HepG2 (cell line): ENCODE results near the gene OR6C75. TPM values are rescaled to one million over a fixed set of nuclear protein-coding genes. Genes with fewer than 3 reads are reported as not detected.

ENCODE experiments used
- ATAC-seq: fragments of 200-7000 bp; cut with Tn5 transposase; 3 replicates; pipeline ENCODE4 v1.9.1; 2020; ENCODE audit warnings: mild to moderate bottlenecking, moderate library complexity
- BruUV-seq: library from RNA; stranded (reverse); fragments of 400-500 nt; replicated peaks from 2 replicates; lab custom pipeline; 2021; lab: Mats Ljungman, UMichigan
- CTCF ChIA-PET: fragments of 300-600 bp; formaldehyde crosslinking; extraction: SDS; loops from one replicate; lab custom pipeline; 2021; ENCODE audit warnings: low total read pairs, inconsistent platforms, low intra/inter-chr PET ratio; lab: Yijun Ruan, JAX
- POLR2A ChIA-PET: fragments of 350-600 bp; sonication (Branson Sonifier 250); formaldehyde crosslinking; loops from one replicate; lab custom pipeline; 2020; ENCODE audit warnings: antibody characterized with exemption, inconsistent platforms; lab: Yijun Ruan, JAX
- DNase-seq: peaks from one replicate; pipeline ENCODE4 v3.0.0-alpha.2; 2015; ENCODE audit warnings: low spot score
- FAIRE-seq: peaks from 3 replicates; lab custom pipeline; 2011; peaks lifted over from hg19 to GRCh38; lab: Jason Lieb, UNC
- H2AFZ ChIP-seq: one replicate; pipeline ENCODE4 v1.6.1; 2011; ENCODE audit warnings: low read length, inconsistent platforms
- H3K27ac ChIP-seq: fragments of 300-600 bp; 3 replicates; pipeline ENCODE4 v1.8.0; 2011; ENCODE audit warnings: mixed run types, mild to moderate bottlenecking, mixed read lengths, low read length, inconsistent platforms; ENCODE audit not compliant: insufficient read depth; ENCODE audit errors: extremely low read length
- H3K27me3 ChIP-seq, 2 experiments: fragments of 200-600 bp in 1 of 2; 2 replicates in 1 of 2; 3 replicates in 1 of 2; pipeline versions ENCODE4 v1.6.0 to v1.8.0; 2011; ENCODE audit warnings: low read length in 2 of 2, mild to moderate bottlenecking in 2 of 2, moderate library complexity in 2 of 2, inconsistent platforms in 1 of 2; ENCODE audit not compliant: insufficient read depth in 2 of 2, control insufficient read depth in 1 of 2
- H3K36me3 ChIP-seq, 2 experiments: fragments of 200-600 bp in 1 of 2; replicated peaks in 1 of 2; 2 replicates in 1 of 2; 3 replicates in 1 of 2; pipeline versions ENCODE4 v1.5.1 to v1.8.0; 2011; ENCODE audit warnings: low read length in 2 of 2, inconsistent platforms in 1 of 2; ENCODE audit not compliant: insufficient read depth in 2 of 2, control insufficient read depth in 1 of 2
- H3K4me1 ChIP-seq: 2 replicates; pipeline ENCODE4 v1.5.1; 2012; ENCODE audit warnings: low read length, inconsistent platforms; ENCODE audit not compliant: insufficient read depth
- H3K4me2 ChIP-seq: 2 replicates; pipeline ENCODE4 v1.6.0; 2011; ENCODE audit warnings: low read depth, low read length, inconsistent platforms
- H3K4me3 ChIP-seq, 3 experiments: fragments of 200-600 bp in 1 of 3; sonication (generic), shearing (Covaris generic) in 1 of 3; replicated peaks in 1 of 3; 2 replicates each; pipeline ENCODE4 v1.5.1; 2011 to 2016; ENCODE audit warnings: low read length in 3 of 3, inconsistent platforms in 2 of 3, low read depth in 2 of 3, mild to moderate bottlenecking in 2 of 3, control low read depth in 1 of 3, mixed read lengths in 1 of 3; ENCODE audit not compliant: insufficient read depth in 1 of 3
- H3K79me2 ChIP-seq: one replicate; pipeline ENCODE4 v1.6.1; 2011; ENCODE audit warnings: low read length, inconsistent platforms; ENCODE audit not compliant: insufficient read depth
- H3K9ac ChIP-seq: 2 replicates; pipeline ENCODE4 v1.6.0; 2011; ENCODE audit warnings: mild to moderate bottlenecking, low read depth, low read length, inconsistent platforms; ENCODE audit not compliant: insufficient read depth
- H3K9me3 ChIP-seq: 2 replicates; pipeline ENCODE4 v1.5.1; 2012; ENCODE audit warnings: mild to moderate bottlenecking, low read length
- H4K20me1 ChIP-seq: 2 replicates; pipeline ENCODE4 v1.6.0; 2011; ENCODE audit warnings: inconsistent platforms, mild to moderate bottlenecking, low read length, moderate library complexity; ENCODE audit not compliant: insufficient read depth
- MLLT10 ChIP-seq: sonication (generic); formaldehyde crosslinking; IDR thresholded peaks from 2 replicates; pipeline ENCODE4 v1.4.0; 2020; ENCODE audit warnings: missing genetic modification reagents
- PREB ChIP-seq: sonication (generic); formaldehyde crosslinking; IDR thresholded peaks from 2 replicates; pipeline ENCODE4 v1.4.0; 2020; ENCODE audit warnings: missing genetic modification reagents
- SRSF9 ChIP-seq: fragments of 200-400 bp; formaldehyde crosslinking; IDR thresholded peaks from 2 replicates; pipeline ENCODE4 v1.6.1; 2018; ENCODE audit warnings: borderline replicate concordance, mild to moderate bottlenecking, low read depth, low read length; ENCODE audit not compliant: insufficient read depth, poor library complexity, severe bottlenecking
- ZNF550 ChIP-seq: sonication (generic); formaldehyde crosslinking; IDR thresholded peaks from 2 replicates; pipeline ENCODE4 v1.4.0; 2020; ENCODE audit warnings: mild to moderate bottlenecking, missing genetic modification reagents, borderline replicate concordance
- ZNF644 ChIP-seq: IDR thresholded peaks from 2 replicates; pipeline ENCODE4 v1.6.1; 2016; ENCODE audit warnings: low read depth
- ZNF781 ChIP-seq: sonication (generic); formaldehyde crosslinking; IDR thresholded peaks from 2 replicates; pipeline ENCODE4 v1.5.1; 2020; ENCODE audit warnings: borderline replicate concordance, mild to moderate bottlenecking, missing genetic modification reagents; ENCODE audit errors: not compliant biosample characterization
- WGBS: methylation state at CpG from one replicate; pipeline ENCODE4 v1.1.6; 2017; ENCODE audit warnings: low lambda C conversion rate; 5-methylcytosine and 5-hydroxymethylcytosine counted together
- in situ Hi-C: cut with HindIII; loops from 2 replicates; pipeline ENCODE4 v1.10.0; 2017; ENCODE audit warnings: low pct_unique_long_range_greater_than_20kb; ENCODE audit not compliant: extremely low pct_ligation_motif_present
- intact Hi-C: fragments of 100-400 bp; cut with micrococcal nuclease; formaldehyde crosslinking; loops from one replicate; pipeline ENCODE4 v1.10.0; 2022; ENCODE audit not compliant: unreplicated experiment
- polyA plus RNA-seq, 8 experiments: library from polyadenylated mRNA; depleted of rRNA in 3 of 8; stranded (reverse) in 7 of 8; unstranded in 1 of 8; fragments of >200 nt; fragmentation: Illumina TruSeq in 4 of 8; extraction: Trizol in 4 of 8; gene quantifications; 2 replicates each; pipeline versions ENCODE4 v1.2.1 to v1.2.3, GENCODE V29; 2011 to 2016; ENCODE audit warnings: low read depth in 4 of 8, missing spikeins in 1 of 8, mixed read lengths in 1 of 8; ENCODE audit not compliant: insufficient read depth in 1 of 8
- total RNA-seq, 5 experiments: library from RNA; depleted of rRNA; stranded (reverse); fragments of >200 nt; fragmentation: Illumina TruSeq; extraction: Trizol; gene quantifications; 2 replicates each; pipeline ENCODE4 v1.2.3, GENCODE V29; 2016; ENCODE audit warnings: low read depth in 1 of 5
- TF ChIP-seq, protein P1 (sequence below): sonication (generic); formaldehyde crosslinking; IDR thresholded peaks from 2 replicates; pipeline ENCODE4 v1.9.0; 2021; ENCODE audit warnings: mild to moderate bottlenecking, missing genetic modification reagents
- TF ChIP-seq, protein P2 (sequence below): sonication (generic); formaldehyde crosslinking; IDR thresholded peaks from 2 replicates; pipeline ENCODE4 v1.8.0; 2022; ENCODE audit warnings: mild to moderate bottlenecking, missing genetic modification reagents, moderate library complexity

The OR6C75 gene
- total and polyA plus RNA-seq, 2 of the 13 experiments (the other 11 are each of a cell fraction or from before 2014, with no cell fraction given): not detected

DNA sequence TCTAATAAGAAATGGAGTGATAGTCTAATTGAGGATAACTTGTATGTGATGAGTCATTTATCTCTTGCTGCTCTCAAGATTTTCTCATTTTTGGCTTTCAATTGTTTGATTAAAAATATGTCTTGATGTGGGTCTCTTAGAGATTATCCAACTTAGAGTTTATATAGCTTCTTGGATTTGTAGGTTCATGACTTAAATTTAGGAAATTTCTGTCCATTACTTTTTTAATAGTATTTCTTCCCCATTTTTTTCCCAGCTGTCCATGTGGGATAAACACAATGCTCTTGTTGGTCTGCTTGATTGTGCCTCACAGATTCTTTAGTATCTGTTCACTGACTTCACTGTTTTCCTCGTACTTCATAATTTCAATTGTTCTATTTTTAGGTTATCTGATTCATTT, 45.1 kb downstream of the OR6C75 start:
- no peak for FAIRE-seq
- POLR2A ChIA-PET: no interaction called here

More for the DNA sequence above, 45.1 kb downstream of the OR6C75 start:
- ATAC-seq: no peak
- 0% methylated on average over 1 of the region's 1 CpG for WGBS
- H3K9me3 ChIP-seq: no peaks in the 10 kb centered on the region
- TF ChIP-seq, protein P1, sequence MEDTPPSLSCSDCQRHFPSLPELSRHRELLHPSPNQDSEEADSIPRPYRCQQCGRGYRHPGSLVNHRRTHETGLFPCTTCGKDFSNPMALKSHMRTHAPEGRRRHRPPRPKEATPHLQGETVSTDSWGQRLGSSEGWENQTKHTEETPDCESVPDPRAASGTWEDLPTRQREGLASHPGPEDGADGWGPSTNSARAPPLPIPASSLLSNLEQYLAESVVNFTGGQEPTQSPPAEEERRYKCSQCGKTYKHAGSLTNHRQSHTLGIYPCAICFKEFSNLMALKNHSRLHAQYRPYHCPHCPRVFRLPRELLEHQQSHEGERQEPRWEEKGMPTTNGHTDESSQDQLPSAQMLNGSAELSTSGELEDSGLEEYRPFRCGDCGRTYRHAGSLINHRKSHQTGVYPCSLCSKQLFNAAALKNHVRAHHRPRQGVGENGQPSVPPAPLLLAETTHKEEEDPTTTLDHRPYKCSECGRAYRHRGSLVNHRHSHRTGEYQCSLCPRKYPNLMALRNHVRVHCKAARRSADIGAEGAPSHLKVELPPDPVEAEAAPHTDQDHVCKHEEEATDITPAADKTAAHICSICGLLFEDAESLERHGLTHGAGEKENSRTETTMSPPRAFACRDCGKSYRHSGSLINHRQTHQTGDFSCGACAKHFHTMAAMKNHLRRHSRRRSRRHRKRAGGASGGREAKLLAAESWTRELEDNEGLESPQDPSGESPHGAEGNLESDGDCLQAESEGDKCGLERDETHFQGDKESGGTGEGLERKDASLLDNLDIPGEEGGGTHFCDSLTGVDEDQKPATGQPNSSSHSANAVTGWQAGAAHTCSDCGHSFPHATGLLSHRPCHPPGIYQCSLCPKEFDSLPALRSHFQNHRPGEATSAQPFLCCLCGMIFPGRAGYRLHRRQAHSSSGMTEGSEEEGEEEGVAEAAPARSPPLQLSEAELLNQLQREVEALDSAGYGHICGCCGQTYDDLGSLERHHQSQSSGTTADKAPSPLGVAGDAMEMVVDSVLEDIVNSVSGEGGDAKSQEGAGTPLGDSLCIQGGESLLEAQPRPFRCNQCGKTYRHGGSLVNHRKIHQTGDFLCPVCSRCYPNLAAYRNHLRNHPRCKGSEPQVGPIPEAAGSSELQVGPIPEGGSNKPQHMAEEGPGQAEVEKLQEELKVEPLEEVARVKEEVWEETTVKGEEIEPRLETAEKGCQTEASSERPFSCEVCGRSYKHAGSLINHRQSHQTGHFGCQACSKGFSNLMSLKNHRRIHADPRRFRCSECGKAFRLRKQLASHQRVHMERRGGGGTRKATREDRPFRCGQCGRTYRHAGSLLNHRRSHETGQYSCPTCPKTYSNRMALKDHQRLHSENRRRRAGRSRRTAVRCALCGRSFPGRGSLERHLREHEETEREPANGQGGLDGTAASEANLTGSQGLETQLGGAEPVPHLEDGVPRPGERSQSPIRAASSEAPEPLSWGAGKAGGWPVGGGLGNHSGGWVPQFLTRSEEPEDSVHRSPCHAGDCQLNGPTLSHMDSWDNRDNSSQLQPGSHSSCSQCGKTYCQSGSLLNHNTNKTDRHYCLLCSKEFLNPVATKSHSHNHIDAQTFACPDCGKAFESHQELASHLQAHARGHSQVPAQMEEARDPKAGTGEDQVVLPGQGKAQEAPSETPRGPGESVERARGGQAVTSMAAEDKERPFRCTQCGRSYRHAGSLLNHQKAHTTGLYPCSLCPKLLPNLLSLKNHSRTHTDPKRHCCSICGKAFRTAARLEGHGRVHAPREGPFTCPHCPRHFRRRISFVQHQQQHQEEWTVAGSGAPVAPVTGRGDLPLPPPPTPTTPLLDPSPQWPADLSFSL (CRISPR knock-in tag): no peak
- TF ChIP-seq SRSF9 (no peak), MLLT10 (CRISPR knock-in tag) (no peak), ZNF781 (CRISPR knock-in tag) (no peak), ZNF644 (CRISPR knock-in tag) (no peak), ZNF550 (CRISPR knock-in tag) (no peak), PREB (no peak)
- TF ChIP-seq, protein P2, sequence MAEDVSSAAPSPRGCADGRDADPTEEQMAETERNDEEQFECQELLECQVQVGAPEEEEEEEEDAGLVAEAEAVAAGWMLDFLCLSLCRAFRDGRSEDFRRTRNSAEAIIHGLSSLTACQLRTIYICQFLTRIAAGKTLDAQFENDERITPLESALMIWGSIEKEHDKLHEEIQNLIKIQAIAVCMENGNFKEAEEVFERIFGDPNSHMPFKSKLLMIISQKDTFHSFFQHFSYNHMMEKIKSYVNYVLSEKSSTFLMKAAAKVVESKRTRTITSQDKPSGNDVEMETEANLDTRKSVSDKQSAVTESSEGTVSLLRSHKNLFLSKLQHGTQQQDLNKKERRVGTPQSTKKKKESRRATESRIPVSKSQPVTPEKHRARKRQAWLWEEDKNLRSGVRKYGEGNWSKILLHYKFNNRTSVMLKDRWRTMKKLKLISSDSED (CRISPR knock-in tag): no peak
- TF ChIP-seq, all 625 proteins: peak for 0
- no peaks in the 10 kb centered on the region for H3K36me3 ChIP-seq
- no TSS peak for BruUV-seq
- no peak overlapping the region for H3K4me3 ChIP-seq
- no peaks in the 10 kb centered on the region for H3K27me3 ChIP-seq
- no peaks in the 10 kb centered on the region for H3K79me2 ChIP-seq
- intact Hi-C loops (no loop called here), in situ Hi-C loops (no loop called here)
- no peak overlapping the region for H3K9ac ChIP-seq
- H3K27ac ChIP-seq: no peak overlapping the region
- CTCF ChIA-PET: no interaction called here
- H3K4me2 ChIP-seq: no peak overlapping the region
- no peaks in the 10 kb centered on the region for H4K20me1 ChIP-seq
- no peak for DNase-seq
- H2AFZ ChIP-seq: no peak overlapping the region
- no peaks in the 10 kb centered on the region for H3K4me1 ChIP-seq
